Stimulated activated CD4-positive, alpha-beta T cell treated with anti-CD3 and anti-CD28 coated beads, TNF-alpha, amount 100 ng/mL, for 4 hours (primary cell): ENCODE measurements around the gene P3H2.

Source experiments
- DNase-seq, 3 experiments: peaks; one replicate each; pipeline ENCODE4 v3.0.0-alpha.2; 2020; ENCODE audit warnings: low read depth in 3 of 3

The P3H2 gene

DNA sequence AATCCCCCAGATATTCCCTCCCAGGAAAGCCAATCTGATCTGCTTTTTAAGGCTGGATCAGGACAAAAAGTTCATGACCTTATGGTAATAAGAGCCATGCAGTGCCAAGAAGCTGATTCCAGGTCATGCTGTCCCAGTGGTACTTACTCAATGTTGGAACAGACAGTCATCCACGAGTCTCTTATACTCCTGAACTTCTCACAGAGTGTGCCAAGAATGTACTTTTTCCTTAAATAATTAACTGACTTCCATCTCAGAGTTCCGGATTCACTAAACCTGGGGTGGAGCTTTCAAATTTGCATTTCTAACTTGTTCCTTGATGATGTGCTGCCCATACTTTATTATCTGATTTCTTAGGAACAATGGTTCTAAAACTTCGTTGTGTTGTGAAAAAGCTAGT, 3.4 kb upstream of the P3H2 start:
- DNase-seq = no peak

DNA sequence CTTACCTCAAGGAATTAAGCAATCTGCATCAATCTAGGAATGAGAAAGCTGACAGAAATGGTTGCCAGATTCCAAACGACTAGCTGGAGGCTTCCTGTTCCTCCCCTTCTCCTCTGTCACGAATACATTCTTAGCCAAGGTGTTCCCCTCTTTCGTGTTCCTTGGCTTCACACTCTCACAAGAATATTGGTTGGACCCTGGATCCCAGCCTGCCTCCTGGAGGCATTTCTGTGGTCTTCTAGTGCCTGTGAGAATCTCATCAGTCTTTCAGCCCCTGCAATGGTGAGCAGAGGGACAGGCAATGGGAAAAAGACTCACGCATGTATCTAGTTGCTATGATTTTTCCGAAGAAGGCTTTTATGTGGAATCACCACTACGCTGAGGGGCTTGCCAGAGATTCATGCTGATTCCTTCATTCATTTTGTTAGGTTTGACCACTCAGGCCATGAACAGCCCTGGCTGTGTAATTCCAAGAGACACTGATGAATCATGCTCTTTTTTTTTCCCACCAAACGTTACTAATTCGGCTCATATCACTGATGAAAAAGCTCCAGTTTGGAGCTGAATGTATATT, 1.6 kb upstream of the P3H2 start:
- no peak for DNase-seq

DNA sequence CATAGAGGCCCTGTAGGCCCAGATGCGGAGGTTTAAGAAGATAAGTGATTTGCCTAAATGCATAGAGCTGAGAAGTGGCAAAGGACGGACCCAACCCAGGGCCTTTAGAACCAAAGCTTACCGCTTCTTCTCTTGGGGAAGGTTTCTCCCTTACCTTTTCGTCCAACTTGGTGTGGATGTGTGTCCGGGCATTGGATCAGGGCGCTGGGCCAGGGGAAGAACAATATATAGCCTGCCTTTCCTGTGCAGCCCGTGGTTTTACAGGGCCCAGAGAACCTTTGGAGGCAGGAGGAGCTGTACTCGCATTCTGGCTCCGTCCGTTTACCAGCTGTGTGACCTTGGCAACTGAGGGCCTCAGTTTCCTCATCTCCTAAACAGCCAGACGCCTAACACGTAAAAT, 686 bp upstream of the P3H2 start:
- DNase-seq = no peak

DNA sequence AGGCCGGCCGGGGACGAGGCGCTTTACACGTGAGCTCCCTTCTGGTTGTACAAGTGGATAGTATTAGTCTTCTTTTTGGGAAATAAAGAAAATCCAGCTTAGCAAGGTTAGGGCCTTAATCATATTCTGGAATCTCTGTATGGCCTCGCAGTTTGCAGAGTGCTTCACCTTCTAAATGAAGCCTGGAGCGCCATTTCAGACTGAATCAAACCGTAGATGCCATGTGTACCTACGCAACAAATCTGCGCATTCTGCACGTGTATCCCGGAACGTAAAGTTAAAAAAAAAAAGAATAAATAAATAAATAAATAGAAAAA, 322 bp upstream of the P3H2 start:
- DNase-seq = no peak

DNA sequence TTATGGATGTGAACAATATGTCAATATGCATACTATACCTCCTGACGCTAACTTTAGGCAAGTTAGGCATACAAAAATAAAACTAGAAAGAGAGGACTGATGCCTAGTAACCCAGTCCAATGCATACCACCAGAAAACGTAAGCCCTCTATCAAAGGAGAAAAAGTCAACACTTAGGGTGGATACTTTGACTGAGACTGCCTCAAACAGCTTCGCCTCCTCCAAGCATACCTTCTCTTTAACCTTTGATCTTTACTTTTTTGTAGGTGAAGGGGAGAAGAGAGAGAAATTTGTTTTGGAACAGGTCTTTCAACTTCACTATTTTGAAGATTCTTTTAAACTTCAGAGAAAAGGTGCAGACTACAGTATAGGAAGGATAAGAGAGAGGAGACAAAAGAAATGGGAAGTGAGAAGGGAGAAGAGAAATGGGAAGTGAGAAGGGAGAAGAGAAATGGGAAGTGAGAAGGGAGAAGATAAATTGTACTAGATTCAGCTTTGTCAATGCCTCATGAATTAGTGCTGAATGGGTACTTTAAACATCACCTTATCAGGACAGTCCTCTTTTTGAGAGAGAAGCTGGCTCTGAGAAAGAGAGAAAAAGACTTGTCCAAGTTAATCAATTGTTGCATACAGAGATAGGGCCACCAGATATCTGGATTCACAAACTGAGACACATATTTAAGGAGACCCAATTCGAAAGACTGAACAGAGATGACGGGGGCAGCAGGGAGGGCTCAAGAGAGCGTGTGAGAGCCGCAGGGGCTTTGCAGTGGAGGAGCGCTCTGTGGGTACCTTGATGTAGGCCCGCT, 1.0 kb downstream of the P3H2 start:
- no peak for DNase-seq

DNA sequence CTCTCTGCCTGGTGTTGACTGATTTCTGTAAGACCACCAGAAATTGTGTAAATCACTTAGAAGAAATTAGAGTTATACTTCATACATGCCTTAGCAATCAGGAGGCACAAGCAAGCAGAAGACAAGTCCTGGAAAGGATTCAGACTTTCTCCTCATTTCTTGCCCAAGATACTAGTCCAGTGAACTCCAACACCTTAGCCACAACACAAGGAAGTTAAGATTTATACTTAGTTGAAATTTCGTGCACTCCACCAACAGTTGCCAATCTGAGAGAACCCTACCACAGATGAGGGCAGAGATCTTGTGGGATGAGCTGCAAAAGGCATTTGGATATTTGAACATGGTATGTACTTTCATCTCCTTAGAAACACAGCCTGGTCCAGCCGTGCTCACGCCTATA, 2.3 kb downstream of the P3H2 start:
- DNase-seq = no peak

DNA sequence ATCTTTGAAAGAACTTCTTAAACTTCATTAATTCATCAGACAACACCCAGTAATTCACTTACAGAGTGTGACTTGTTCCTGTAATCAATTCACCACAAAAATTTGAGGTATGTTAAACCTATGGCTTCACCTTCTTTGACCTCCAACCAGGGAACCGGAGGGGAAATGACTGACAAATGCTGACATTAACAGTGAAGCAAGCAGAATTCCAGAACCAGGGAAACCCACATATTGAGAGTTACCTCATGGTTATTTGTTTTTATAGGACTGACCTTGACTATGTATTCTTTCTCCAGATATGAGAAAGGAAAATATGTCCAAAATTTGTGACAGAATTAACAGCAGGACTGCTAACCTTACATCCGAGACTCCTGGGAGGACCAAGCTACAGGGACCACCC, 2.7 kb downstream of the P3H2 start:
- no peak for DNase-seq

DNA sequence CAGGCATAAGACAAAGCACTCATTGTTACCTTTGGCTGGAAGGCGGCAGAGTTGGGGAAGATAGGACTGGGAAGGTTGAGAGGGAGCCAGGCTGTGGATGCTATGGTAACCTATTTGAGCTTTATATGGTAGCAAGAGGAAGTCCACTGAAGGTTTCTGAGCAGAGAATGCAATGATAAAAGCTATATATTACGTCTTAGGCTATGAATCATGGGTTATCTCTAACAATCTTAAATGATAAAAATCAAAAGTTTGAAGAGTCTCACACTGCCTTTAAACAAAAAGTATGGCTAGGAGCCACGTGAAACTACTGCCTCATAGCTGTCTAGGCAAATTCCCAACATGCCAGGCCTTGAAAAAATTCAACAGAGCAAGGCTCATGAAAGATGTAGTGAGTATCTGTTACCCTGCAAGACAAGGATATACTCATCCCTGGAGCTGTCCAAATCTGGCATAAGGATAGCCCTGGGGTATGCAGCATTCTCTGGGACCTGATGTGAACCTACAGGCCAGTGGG, 4.1 kb downstream of the P3H2 start:
- DNase-seq = no peak

DNA sequence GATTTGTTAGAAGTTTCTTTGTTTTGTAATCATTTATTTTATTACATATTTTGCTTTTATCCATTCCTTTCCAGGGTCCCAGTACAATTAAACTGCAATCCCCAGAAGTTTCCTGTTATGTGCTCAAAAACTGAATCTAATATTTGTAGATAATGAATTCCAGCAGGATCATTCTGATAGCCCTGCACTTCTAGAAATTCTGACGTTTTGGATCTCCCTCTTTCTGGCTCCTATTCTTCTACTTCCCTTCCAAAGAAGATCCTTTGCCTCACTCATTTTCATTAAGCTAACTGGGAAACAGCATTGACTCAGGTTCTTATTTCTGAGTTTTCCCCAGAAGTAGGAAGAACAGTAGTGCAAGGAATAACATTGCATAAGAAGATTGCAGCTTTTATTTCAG, 9.9 kb downstream of the P3H2 start:
- DNase-seq = no peak

DNA sequence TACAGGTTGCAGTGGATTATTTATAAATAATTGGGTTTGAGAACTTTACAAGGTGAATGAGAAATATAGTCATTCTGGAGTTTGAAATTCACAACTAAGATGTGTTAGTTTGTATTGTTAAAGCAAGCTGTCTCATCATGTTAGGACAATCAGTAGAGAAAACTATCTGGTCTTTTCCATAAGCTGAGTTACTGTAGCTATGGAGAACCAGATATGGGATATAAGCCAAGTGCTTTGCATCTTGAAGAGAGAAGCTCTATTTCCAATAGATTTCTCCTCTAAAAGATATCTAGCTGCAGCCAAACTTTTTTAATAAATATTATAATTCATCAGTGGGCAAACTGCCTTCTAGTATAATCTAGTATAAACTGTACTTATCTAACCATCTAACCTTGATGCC, 11.3 kb downstream of the P3H2 start:
- no peak for DNase-seq

DNA sequence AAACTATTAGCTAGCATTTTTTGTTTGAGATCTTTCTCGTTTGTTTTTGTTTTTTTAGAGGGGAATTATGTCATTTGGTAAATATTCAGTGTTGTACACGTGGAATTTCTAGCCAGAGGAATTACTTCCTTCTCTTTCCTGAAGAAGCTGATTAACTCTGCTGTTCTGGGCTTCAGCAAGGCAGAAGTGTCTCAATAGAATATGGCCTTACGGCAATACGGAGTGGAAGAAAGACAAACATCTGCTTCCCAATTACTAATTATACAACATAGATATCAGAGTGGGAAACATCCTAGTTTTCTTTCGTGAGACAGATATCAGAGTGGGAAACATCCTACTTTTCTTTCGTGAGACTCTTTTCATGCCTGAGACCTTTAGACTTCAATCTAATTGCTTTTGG, 11.9 kb downstream of the P3H2 start:
- no peak for DNase-seq

DNA sequence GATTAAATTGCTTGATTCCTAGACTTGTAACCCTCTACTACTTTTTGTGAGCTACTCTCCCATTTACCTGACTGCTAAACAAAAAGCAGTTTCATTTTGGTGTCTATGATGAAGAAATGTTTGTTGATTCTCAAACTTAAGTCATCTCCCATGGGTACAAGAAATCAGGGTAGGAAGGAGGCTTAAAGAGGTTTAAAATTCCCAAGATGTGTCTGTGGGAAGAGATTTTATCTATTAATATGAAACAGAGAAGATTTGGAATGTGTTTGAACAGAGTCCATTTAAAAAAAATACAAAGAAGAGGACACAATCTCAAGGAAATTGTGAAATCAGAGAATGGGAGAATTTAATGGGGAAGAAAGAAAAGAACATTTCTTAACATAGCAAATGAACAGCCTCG, 14.8 kb downstream of the P3H2 start:
- DNase-seq = no peak

DNA sequence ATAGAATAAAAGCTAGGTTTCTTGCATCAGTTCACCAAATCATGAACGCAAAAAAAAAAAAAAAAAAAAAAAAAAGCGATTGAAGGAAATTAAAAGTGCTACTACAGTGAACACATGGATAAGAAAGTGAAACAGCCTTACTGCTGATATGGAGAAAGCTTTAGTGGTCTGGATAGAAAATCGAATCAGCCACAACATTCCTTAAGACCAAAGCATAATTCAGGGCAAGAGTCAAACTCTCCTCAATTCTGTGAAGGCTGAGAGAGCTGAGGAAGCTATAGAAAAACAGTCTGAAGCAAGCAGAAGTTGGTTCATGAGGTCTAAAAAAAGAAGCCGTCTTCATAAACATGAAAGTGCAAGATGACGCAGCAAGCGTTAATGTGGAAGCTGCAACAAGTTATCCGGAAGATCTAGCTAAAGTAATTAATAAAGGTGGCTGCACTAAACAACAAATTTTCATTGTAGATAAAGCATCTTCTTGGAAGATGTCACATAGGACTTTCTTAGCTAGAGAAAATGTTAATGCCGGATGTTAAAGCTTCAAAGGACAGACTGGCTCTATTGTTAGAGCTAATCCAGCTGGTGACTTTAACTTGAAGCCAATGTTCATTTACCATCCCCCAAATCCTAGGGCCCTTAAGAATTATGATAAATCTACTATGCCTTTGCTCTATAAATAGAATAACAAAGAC, 19.2 kb downstream of the P3H2 start:
- DNase-seq = no peak

DNA sequence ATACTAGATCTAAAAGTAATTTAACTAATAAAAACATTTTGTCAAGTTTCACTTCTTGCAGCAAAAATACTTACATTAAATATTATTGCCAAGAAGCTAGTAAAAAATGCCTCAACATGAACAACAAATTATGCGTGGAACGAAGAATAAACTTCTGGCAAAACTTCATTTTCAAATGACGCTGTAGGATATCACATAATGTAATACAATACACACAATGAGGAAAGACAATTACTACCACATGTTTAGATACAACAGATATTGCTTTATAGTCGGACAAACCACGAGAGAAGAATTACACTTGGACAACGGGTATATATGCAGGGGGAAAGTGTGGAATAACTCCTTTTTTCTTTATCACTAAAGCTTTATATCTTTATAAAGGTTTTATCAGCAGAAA, 21.6 kb downstream of the P3H2 start:
- DNase-seq = no peak

DNA sequence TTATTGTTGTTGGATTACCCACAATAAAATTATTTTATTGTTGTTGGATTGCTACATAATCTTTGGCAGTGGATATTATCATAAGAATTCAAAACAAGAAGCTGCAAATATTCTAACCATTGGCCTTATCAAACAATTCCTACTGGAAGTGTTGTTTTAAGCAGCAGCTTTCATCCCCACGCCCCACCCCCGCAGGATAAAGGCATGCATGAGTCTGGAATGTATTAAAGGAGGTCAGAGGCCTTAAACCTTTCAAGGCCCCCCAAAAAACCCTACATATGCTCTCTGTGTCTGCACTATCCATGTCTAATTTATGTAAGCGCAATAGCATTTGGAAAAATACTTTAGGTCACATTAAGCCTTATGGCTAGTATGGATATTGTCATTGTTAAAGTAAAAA, 23.1 kb downstream of the P3H2 start:
- DNase-seq = no peak

DNA sequence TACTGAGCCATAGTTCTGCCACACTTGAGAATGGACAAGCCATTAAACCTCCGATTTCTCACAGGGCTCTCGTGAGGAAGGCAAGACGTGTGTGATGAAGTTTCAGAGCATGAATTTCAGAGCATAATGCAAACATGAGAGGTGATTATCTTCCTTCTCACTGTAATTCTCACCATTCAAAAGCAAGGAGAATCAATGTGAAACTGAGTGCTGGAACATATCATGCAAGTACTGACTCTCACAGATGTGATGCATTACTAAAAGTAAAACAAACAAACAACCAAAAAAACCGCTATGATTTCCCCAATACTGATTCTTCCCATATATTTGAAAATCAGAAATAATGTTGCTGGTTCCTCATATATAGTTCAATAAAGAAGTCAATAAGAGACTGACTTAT, 23.7 kb downstream of the P3H2 start:
- no peak for DNase-seq

DNA sequence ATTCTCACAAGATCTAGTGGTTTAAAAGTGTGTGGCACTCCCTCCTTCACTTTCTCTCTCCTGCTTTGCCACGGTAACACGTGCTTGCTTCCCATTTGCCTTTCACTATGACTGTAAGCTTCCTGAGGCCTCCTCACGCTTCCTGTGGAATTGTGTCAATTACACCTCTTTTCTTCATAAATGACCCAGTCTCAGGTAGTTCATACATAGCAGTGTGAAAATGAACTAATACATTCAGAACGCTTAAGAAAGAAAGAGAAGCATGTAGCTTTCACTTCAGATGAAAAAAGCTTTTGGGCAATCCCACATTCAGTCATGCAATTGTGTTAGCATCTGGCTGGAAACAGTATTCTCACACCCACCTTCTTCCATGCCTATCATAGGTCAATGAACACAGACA, 24.4 kb downstream of the P3H2 start:
- no peak for DNase-seq

DNA sequence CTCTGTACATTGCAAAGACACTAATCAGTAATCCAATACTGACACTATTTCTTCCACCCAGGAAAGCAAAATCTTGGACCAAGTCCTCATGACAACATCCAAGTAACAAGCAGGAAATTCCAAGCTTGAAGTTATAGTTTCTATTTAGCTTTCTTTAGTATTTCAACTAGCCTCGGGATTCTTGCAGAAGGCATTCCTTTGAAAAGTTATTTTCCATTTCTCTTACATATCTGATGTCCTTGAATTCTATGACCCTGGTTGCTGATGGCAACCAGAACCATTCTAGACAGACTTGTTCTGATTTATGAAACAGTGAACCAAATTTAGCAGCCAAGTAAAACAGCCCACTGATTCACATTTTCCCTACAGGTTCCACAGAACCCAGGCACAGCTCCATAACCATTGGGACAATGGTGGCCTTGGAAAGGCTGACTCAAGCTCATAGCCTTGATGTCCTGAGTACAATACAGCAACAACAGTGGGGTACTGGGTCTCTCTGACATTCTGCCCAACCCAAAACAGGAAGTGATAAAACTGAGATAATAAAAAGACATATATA, 26.5 kb downstream of the P3H2 start:
- no peak for DNase-seq

DNA sequence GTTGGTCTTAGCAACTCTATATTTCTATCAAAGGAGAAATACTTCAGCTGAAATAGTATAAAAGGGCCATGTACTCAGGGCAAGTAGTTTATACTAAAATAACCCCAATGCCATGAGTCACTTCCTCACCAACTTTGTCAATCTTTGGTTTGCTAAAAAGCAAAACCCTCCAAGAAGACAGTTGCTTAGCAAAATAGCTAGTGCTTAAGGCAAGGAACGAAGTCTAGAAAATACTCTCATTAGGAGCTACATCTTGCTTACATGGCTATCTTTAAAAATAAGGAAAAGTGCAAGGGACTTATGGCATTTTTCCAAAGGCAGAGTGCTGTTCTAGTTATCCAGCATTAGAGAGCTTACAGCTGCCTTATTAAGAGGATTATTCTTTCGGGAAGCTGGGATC, 28.4 kb downstream of the P3H2 start:
- no peak for DNase-seq

DNA sequence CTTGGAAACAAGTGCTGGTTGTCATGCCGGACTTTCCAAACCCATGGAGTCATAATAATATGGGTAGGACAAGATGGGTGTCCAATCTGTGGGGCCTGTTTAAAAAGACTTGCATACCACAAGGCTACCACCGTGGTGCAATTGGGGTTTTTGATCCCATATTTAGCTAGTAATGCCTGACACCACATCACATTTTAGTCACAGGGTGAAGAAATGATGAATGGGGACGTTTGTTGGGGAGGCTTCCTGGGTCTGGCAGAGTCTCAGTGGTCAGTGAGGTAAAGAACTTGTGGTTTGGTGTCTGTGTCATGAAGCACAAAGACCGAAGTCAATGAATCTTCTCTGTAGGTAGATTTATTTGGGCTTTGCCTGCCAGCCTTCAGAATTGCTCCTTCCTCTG, 31.0 kb downstream of the P3H2 start:
- DNase-seq = no peak

DNA sequence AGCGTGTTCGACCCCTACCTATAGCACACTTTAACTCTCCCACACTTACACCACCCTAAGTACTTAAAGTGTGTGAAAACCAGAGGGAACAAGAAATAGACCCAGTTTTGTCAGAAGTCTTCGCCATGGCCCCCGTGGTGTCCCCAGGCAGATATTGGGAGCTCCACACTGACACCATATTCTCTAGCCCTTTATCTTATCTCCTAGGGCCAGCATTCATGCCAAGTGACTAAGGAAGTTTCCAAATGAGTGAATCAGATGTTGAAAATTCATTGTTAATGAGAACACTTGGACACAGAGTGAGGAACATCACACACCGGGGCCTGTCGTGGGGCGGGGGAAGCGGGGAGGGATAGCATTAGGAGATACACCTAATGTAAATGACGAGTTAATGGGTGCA, 31.8 kb downstream of the P3H2 start:
- DNase-seq = no peak

DNA sequence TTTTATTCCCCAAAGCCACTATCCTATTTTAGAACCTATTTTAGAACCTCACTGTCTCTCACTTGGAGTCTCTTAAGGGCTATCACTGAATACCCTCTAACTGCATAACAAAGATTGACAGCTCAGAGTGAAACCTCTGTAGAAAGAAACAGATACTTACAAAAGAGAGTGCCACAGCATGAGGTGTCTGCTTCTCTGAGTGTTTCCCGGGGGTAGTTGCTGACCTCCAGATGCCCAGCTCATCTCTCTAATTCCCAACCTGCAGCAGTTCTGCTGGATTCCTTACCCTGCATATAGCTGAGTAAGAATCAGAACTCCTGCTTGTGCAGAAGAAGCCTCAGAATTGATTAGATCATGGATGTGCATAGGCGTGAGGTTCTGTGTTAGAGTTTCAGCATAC, 34.5 kb downstream of the P3H2 start:
- no peak for DNase-seq

DNA sequence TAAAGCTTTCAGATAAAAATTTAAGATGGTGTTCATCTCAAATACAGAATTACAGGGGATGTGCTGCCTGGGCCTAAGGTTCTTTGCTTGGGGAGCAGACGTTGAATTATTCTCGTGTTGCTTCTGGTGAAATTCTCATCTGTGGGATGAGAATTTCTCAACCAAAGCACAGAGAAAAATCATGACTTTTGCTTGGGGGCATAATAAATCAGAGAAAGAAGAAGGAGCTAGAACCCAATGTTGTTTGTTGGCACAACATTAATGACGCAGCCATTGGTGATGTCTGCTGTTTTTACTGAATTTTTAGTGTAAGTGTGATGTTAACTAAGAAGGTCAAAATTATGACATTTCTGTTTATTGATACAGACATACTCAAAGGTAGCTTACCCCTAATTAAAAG, 35.7 kb downstream of the P3H2 start:
- no peak for DNase-seq
